GM20000 (cell line): Measurements from ENCODE around the gene ZGPAT.

ENCODE experiments used
- DNase-seq: peaks from one replicate; pipeline ENCODE4 v3.0.0; 2012; ENCODE audit warnings: low spot score
- CTCF ChIP-seq: IDR thresholded peaks from 2 replicates; pipeline ENCODE4 v1.5.1; 2012; ENCODE audit warnings: mild to moderate bottlenecking, control low read depth; ENCODE audit errors: extremely low read depth, missing control alignments

The ZGPAT gene

GRCh38 chr20:63744574-63745423 lies 37.0 kb downstream of the ZGPAT start:
- no peak for DNase-seq
- TF ChIP-seq CTCF: no peak

GRCh38 chr20:63745424-63745805 lies 37.6 kb downstream of the ZGPAT start:
- peak; percentile 28 for DNase-seq
- no peak for TF ChIP-seq CTCF

GRCh38 chr20:63745961-63746731 lies 38.3 kb downstream of the ZGPAT start:
- peak; percentile 30 for DNase-seq
- no peak for TF ChIP-seq CTCF

GRCh38 chr20:63746751-63747315 lies 39.0 kb downstream of the ZGPAT start:
- DNase-seq: peak; percentile 15
- no peak for TF ChIP-seq CTCF

- TF ChIP-seq CTCF: no peak
- peak; percentile 39 for DNase-seq
Observed at GRCh38 chr20:63747622-63748069, 39.8 kb downstream of the ZGPAT start.

GRCh38 chr20:63748070-63748933 lies 40.5 kb downstream of the ZGPAT start:
- DNase-seq: peak; percentile 38
- no peak for TF ChIP-seq CTCF

- DNase-seq: no peak
- TF ChIP-seq CTCF: no peak
Observed at GRCh38 chr20:63748934-63749270, 41.1 kb downstream of the ZGPAT start.
